ENCODE measurements around the gene LAMA3. TPM values are rescaled to one million over a fixed set of nuclear protein-coding genes. Genes with fewer than 3 reads are reported as not detected.
A peak's percentile ranks its signal among the peaks of the same experiment; 100 is the strongest.

Gene LAMA3
- total and polyA plus RNA-seq, 2 donors (not counting 1 experiment from before 2014, with no cell fraction given), result 0.75 to 13.2 TPM

GRCh38 chr18:23648940-23649607, 40.2 kb upstream of the LAMA3 start:
- Histone ChIP-seq H3K79me2 (ENCODE audit: control insufficient read depth, insufficient read depth, low read length) (no peaks in the 10 kb centered on the region), H3K4me3 (replicated peaks in 1 of 4; ENCODE audit: control extremely low read depth in 1 of 4, insufficient read depth in 1 of 4, low read depth in 3 of 4, low read length in 4 of 4) (no peak overlapping the region), H4K20me1 (ENCODE audit: control insufficient read depth, extremely low read depth, insufficient read depth, low read length) (no peaks in the 10 kb centered on the region), H3K4me2 (ENCODE audit: extremely low read depth, insufficient read depth, low read length) (no peak overlapping the region), H3K36me3 (ENCODE audit: control insufficient read depth, insufficient read depth, low read length) (no peaks in the 10 kb centered on the region), H3K4me1 (ENCODE audit: control insufficient read depth, extremely low read depth, insufficient read depth, low read length) (peaks cover 7% of the 10 kb centered on the region), H3K27me3 (ENCODE audit: control insufficient read depth, insufficient read depth, low read length) (peaks cover 7% of the 10 kb centered on the region), H2AFZ (ENCODE audit: low read length) (no peak overlapping the region), H3K9me3 (ENCODE audit: control insufficient read depth, insufficient read depth, low read depth, low read length) (no peaks in the 10 kb centered on the region), H3K9ac (ENCODE audit: insufficient read depth, low read length) (no peak overlapping the region), H3K27ac (ENCODE audit: insufficient read depth, low read length) (no peak overlapping the region)
- no peak for DNase-seq (ENCODE audit: low read depth in 2 of 2)
- TF ChIP-seq EZH2 (IDR thresholded peaks at IDR 0.05; ENCODE audit: low read length, missing control alignments) (no peak), CTCF (conservative IDR thresholded peaks at IDR 0.05 in 1 of 2, IDR thresholded peaks at IDR 0.05 in 1 of 2; ENCODE audit: low read depth in 1 of 2, low read length in 2 of 2) (no peak)

GRCh38 chr18:23650968-23651927, 38.0 kb upstream of the LAMA3 start:
- no peak overlapping the region for H3K4me3 ChIP-seq (replicated peaks in 1 of 4; ENCODE audit: control extremely low read depth in 1 of 4, insufficient read depth in 1 of 4, low read depth in 3 of 4, low read length in 4 of 4)
- peak overlapping the region; percentile 37 for H3K4me2 ChIP-seq (ENCODE audit: extremely low read depth, insufficient read depth, low read length)
- no peaks in the 10 kb centered on the region for H3K79me2 ChIP-seq (ENCODE audit: control insufficient read depth, insufficient read depth, low read length)
- H4K20me1 ChIP-seq (ENCODE audit: control insufficient read depth, extremely low read depth, insufficient read depth, low read length), result no peaks in the 10 kb centered on the region
- no peak overlapping the region for H3K9ac ChIP-seq (ENCODE audit: insufficient read depth, low read length)
- H3K36me3 ChIP-seq (ENCODE audit: control insufficient read depth, insufficient read depth, low read length), result no peaks in the 10 kb centered on the region
- H2AFZ ChIP-seq (ENCODE audit: low read length), result no peak overlapping the region
- DNase-seq (ENCODE audit: low read depth in 2 of 2), result peak; percentile 60 to 89
- H3K27me3 ChIP-seq (ENCODE audit: control insufficient read depth, insufficient read depth, low read length), result peaks cover 5% of the 10 kb centered on the region
- TF ChIP-seq EZH2 (IDR thresholded peaks at IDR 0.05; ENCODE audit: low read length, missing control alignments) (no peak), CTCF (conservative IDR thresholded peaks at IDR 0.05 in 1 of 2, IDR thresholded peaks at IDR 0.05 in 1 of 2; ENCODE audit: low read depth in 1 of 2, low read length in 2 of 2) (no peak)
- no peaks in the 10 kb centered on the region for H3K9me3 ChIP-seq (ENCODE audit: control insufficient read depth, insufficient read depth, low read depth, low read length)
- no peak overlapping the region for H3K27ac ChIP-seq (ENCODE audit: insufficient read depth, low read length)
- H3K4me1 ChIP-seq (ENCODE audit: control insufficient read depth, extremely low read depth, insufficient read depth, low read length), result peaks cover 7% of the 10 kb centered on the region

- Histone ChIP-seq H2AFZ (ENCODE audit: low read length) (no peak overlapping the region), H3K4me2 (ENCODE audit: extremely low read depth, insufficient read depth, low read length) (no peak overlapping the region), H4K20me1 (ENCODE audit: control insufficient read depth, extremely low read depth, insufficient read depth, low read length) (no peaks in the 10 kb centered on the region), H3K27ac (ENCODE audit: insufficient read depth, low read length) (no peak overlapping the region), H3K36me3 (ENCODE audit: control insufficient read depth, insufficient read depth, low read length) (no peaks in the 10 kb centered on the region), H3K9ac (ENCODE audit: insufficient read depth, low read length) (no peak overlapping the region), H3K27me3 (ENCODE audit: control insufficient read depth, insufficient read depth, low read length) (peaks cover 5% of the 10 kb centered on the region), H3K4me3 (replicated peaks in 1 of 4; ENCODE audit: control extremely low read depth in 1 of 4, insufficient read depth in 1 of 4, low read depth in 3 of 4, low read length in 4 of 4) (no peak overlapping the region), H3K79me2 (ENCODE audit: control insufficient read depth, insufficient read depth, low read length) (no peaks in the 10 kb centered on the region), H3K9me3 (ENCODE audit: control insufficient read depth, insufficient read depth, low read depth, low read length) (no peaks in the 10 kb centered on the region), H3K4me1 (ENCODE audit: control insufficient read depth, extremely low read depth, insufficient read depth, low read length) (peaks cover 7% of the 10 kb centered on the region)
- no peak for TF ChIP-seq EZH2 (IDR thresholded peaks at IDR 0.05; ENCODE audit: low read length, missing control alignments)
- no peak for DNase-seq (ENCODE audit: low read depth in 2 of 2)
These were observed 37.0 kb upstream of the LAMA3 start for GRCh38 chr18:23652232-23652631.
